B cell (primary cell): Measurements from ENCODE around the gene NDUFAF2. TPM values are rescaled to one million over a fixed set of nuclear protein-coding genes. Genes with fewer than 3 reads are reported as not detected.

Experiments
- ATAC-seq: fragments of 200-7000 bp; cut with Tn5 transposase; one replicate; pipeline ENCODE4 v1.10.0; 2021; ENCODE audit warnings: low read depth, mild to moderate bottlenecking, moderate number of reproducible peaks, moderate library complexity
- CTCF ChIA-PET: fragments of 350-600 bp; sonication (Branson Sonifier 250); formaldehyde crosslinking; loops from one replicate; lab custom pipeline; 2021; ENCODE audit warnings: antibody characterized with exemption, inconsistent platforms; lab: Charles Lee
- POLR2A ChIA-PET: fragments of 350-600 bp; sonication (Branson Sonifier 250); formaldehyde crosslinking; loops from one replicate; lab custom pipeline; 2021; ENCODE audit warnings: antibody characterized with exemption; lab: Charles Lee
- DNase-seq: peaks from one replicate; pipeline ENCODE4 v3.0.0; 2013
- H2AFZ ChIP-seq: 2 replicates; pipeline ENCODE4 v1.6.1; 2012; ENCODE audit warnings: mild to moderate bottlenecking, low read depth, low read length; ENCODE audit not compliant: insufficient read depth, poor library complexity, severe bottlenecking
- H3K27ac ChIP-seq, 2 donors: 1 replicate in 1 of 2; 2 replicates in 1 of 2; pipeline ENCODE4 v1.5.1; 2012 to 2013; ENCODE audit warnings: low read length in 2 of 2, mild to moderate bottlenecking in 2 of 2, moderate library complexity in 1 of 2
- H3K27me3 ChIP-seq, 4 experiments: fragments of 200-600 bp in 1 of 4; sonication (generic) in 1 of 4; replicated peaks in 1 of 4; 1 replicate in 2 of 4; 2 replicates in 2 of 4; pipeline versions ENCODE4 v1.6.1 to v1.7.0; 2013 to 2016; ENCODE audit warnings: low read length in 3 of 4, mild to moderate bottlenecking in 2 of 4, mixed read lengths in 1 of 4, moderate library complexity in 1 of 4; ENCODE audit not compliant: insufficient read depth in 4 of 4, control insufficient read depth in 3 of 4; ENCODE audit errors: control extremely low read depth in 1 of 4
- H3K36me3 ChIP-seq, 2 experiments: replicated peaks in 1 of 2; 1 replicate in 1 of 2; 2 replicates in 1 of 2; pipeline versions ENCODE4 v1.6.1 to v1.7.1; 2013; ENCODE audit warnings: low read length in 1 of 2; ENCODE audit not compliant: insufficient read depth in 2 of 2, control insufficient read depth in 1 of 2; ENCODE audit errors: control extremely low read depth in 1 of 2, extremely low read depth in 1 of 2
- H3K4me1 ChIP-seq, 2 donors: fragments of 200-600 bp in 1 of 2; sonication (generic) in 1 of 2; 1 replicate in 1 of 2; 2 replicates in 1 of 2; pipeline versions ENCODE4 v1.5.1 to v1.6.1; 2013 to 2017; ENCODE audit warnings: low read length in 2 of 2; ENCODE audit not compliant: control insufficient read depth in 2 of 2, insufficient read depth in 2 of 2
- H3K4me2 ChIP-seq: replicated peaks from 2 replicates; pipeline ENCODE3; 2012; ENCODE audit warnings: mild to moderate bottlenecking, low read depth, low read length; ENCODE audit not compliant: poor library complexity, severe bottlenecking
- H3K4me3 ChIP-seq, 5 experiments: fragments of 200-600 bp in 1 of 5; sonication (generic) in 1 of 5; 1 replicate in 3 of 5; 2 replicates in 2 of 5; pipeline versions ENCODE4 v1.5.1 to v1.7.0; 2011 to 2016; ENCODE audit warnings: low read length in 4 of 5, mild to moderate bottlenecking in 4 of 5, low read depth in 2 of 5, control low read depth in 1 of 5, moderate library complexity in 1 of 5; ENCODE audit not compliant: insufficient read depth in 1 of 5; ENCODE audit errors: control extremely low read depth in 1 of 5, extremely low read depth in 1 of 5
- H3K79me2 ChIP-seq: fragments of 200-600 bp; sonication (generic); one replicate; pipeline ENCODE4 v1.6.0; 2016; ENCODE audit warnings: low read length; ENCODE audit not compliant: control insufficient read depth, insufficient read depth
- H3K9ac ChIP-seq: fragments of 200-600 bp; sonication (generic); 2 replicates; pipeline ENCODE4 v1.6.1; 2017; ENCODE audit warnings: mild to moderate bottlenecking, low read length, moderate library complexity
- H3K9me3 ChIP-seq, 3 donors: one replicate each; pipeline versions ENCODE4 v1.6.1 to v1.7.1; 2013; ENCODE audit warnings: low read length in 2 of 3; ENCODE audit not compliant: control insufficient read depth in 2 of 3, insufficient read depth in 1 of 3; ENCODE audit errors: control extremely low read depth in 1 of 3
- H4K20me1 ChIP-seq: 2 replicates; pipeline ENCODE4 v1.6.0; 2012; ENCODE audit warnings: mild to moderate bottlenecking, low read length; ENCODE audit not compliant: insufficient read depth, control insufficient read depth, poor library complexity, severe bottlenecking
- H3K27ac Mint-ChIP-seq: one replicate; pipeline ENCODE4 v1.8.0; 2021; ENCODE audit warnings: mixed read lengths
- H3K27me3 Mint-ChIP-seq: one replicate; pipeline ENCODE4 v1.8.0; 2021; ENCODE audit warnings: mixed read lengths
- H3K4me1 Mint-ChIP-seq: one replicate; pipeline ENCODE4 v1.8.0; 2021; ENCODE audit warnings: mixed read lengths
- H3K4me3 Mint-ChIP-seq: one replicate; pipeline ENCODE4 v1.8.0; 2021; ENCODE audit warnings: mixed read lengths
- H3K9me3 Mint-ChIP-seq: one replicate; pipeline ENCODE4 v1.8.0; 2022; ENCODE audit warnings: mixed read lengths; ENCODE audit not compliant: insufficient read depth
- EZH2 ChIP-seq: IDR thresholded peaks from 2 replicates; pipeline ENCODE4 v1.6.1; 2012; ENCODE audit warnings: borderline replicate concordance, low read depth, mild to moderate bottlenecking, moderate library complexity, low read length; ENCODE audit not compliant: insufficient read depth, poor library complexity, severe bottlenecking
- WGBS: methylation state at CpG from one replicate; pipeline ENCODE4 v1.1.5; 2013; ENCODE audit warnings: missing lambda C conversion rate; ENCODE audit not compliant: insufficient coverage; 5-methylcytosine and 5-hydroxymethylcytosine counted together
- intact Hi-C: fragments of 100-400 bp; cut with micrococcal nuclease; formaldehyde crosslinking; loops from one replicate; pipeline ENCODE4 v1.10.0; 2022
- polyA plus RNA-seq: library from polyadenylated mRNA; depleted of rRNA; stranded (reverse); fragments of >200 nt; gene quantifications from 2 replicates; pipeline ENCODE4 v1.2.3, GENCODE V29; 2012
- total RNA-seq, 2 donors: library from RNA; stranded (reverse); fragments of 120-200 nt in 1 of 2; gene quantifications; 1 replicate in 1 of 2; 2 replicates in 1 of 2; pipeline versions ENCODE4 v1.2.3 to v1.2.4, GENCODE V29; 2013 to 2022
- TF ChIP-seq, protein P1 (sequence below): fragments of 200-600 bp; IDR thresholded peaks from one replicate; pipeline ENCODE4 v1.8.0; 2022; ENCODE audit warnings: antibody characterized with exemption, mild to moderate bottlenecking

NDUFAF2 gene
- total and polyA plus RNA-seq, 2 donors (not counting 1 experiment from before 2014, with no cell fraction given): 6.3 to 9.7 TPM

GRCh38 chr5:60959156-60959555 lies 14.2 kb downstream of the NDUFAF2 start:
- Mint-ChIP-seq H3K27me3 (no peaks in the 10 kb centered on the region), H3K4me3 (no peak overlapping the region), H3K9me3 (peaks cover 2% of the 10 kb centered on the region), H3K4me1 (peaks cover 5% of the 10 kb centered on the region), H3K27ac (no peak overlapping the region)
- intact Hi-C loops: loop anchor here (2.0 kb wide), 1 partner anchor 14 kb away; the partner anchor contains the start of genes ERCC8 and NDUFAF2
- Histone ChIP-seq H3K36me3 (no peaks in the 10 kb centered on the region), H3K4me1 (no peaks in the 10 kb centered on the region), H3K79me2 (peaks cover 41% of the 10 kb centered on the region), H3K4me3 (no peak overlapping the region), H3K9me3 (no peaks in the 10 kb centered on the region), H3K4me2 (no peak overlapping the region), H2AFZ (no peak overlapping the region), H4K20me1 (no peaks in the 10 kb centered on the region), H3K27me3 (no peaks in the 10 kb centered on the region), H3K9ac (no peak overlapping the region), H3K27ac (no peak overlapping the region)
- POLR2A ChIA-PET: no interaction called here
- ATAC-seq (no peak), DNase-seq (peak; percentile 20)
- CTCF ChIA-PET: interaction anchor here (0.6 to 7.0 kb wide), 5 partner anchors 282 to 783 kb away, joined by 3 to 65 read pairs (median 4); no protein-coding TSS in a partner anchor
- no peak for TF ChIP-seq EZH2
- TF ChIP-seq, protein P1, sequence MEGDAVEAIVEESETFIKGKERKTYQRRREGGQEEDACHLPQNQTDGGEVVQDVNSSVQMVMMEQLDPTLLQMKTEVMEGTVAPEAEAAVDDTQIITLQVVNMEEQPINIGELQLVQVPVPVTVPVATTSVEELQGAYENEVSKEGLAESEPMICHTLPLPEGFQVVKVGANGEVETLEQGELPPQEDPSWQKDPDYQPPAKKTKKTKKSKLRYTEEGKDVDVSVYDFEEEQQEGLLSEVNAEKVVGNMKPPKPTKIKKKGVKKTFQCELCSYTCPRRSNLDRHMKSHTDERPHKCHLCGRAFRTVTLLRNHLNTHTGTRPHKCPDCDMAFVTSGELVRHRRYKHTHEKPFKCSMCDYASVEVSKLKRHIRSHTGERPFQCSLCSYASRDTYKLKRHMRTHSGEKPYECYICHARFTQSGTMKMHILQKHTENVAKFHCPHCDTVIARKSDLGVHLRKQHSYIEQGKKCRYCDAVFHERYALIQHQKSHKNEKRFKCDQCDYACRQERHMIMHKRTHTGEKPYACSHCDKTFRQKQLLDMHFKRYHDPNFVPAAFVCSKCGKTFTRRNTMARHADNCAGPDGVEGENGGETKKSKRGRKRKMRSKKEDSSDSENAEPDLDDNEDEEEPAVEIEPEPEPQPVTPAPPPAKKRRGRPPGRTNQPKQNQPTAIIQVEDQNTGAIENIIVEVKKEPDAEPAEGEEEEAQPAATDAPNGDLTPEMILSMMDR: peak; percentile 50

- CTCF ChIA-PET: interaction anchor here (0.6 to 7.0 kb wide), 4 partner anchors 16 to 698 kb away, joined by 3 to 65 read pairs (median 4); partner anchors contain the start of genes ERCC8 and NDUFAF2
- POLR2A ChIA-PET: no interaction called here
- Histone ChIP-seq H3K36me3 (no peaks in the 10 kb centered on the region), H3K27me3 (no peaks in the 10 kb centered on the region), H3K4me2 (no peak overlapping the region), H3K27ac (no peak overlapping the region), H4K20me1 (peaks cover 7% of the 10 kb centered on the region), H3K4me1 (no peaks in the 10 kb centered on the region), H3K79me2 (peaks cover 36% of the 10 kb centered on the region), H2AFZ (no peak overlapping the region), H3K9me3 (no peaks in the 10 kb centered on the region), H3K9ac (no peak overlapping the region), H3K4me3 (no peak overlapping the region)
- WGBS: no CpG with 5 or more reads among the region's 2 CpGs
- Mint-ChIP-seq H3K4me3 (no peak overlapping the region), H3K9me3 (no peaks in the 10 kb centered on the region), H3K4me1 (peaks cover 5% of the 10 kb centered on the region), H3K27ac (no peak overlapping the region), H3K27me3 (no peaks in the 10 kb centered on the region)
- intact Hi-C loops: no loop called here
- TF ChIP-seq, protein P1: peak; percentile 69
- no peak for TF ChIP-seq EZH2
- no peak for ATAC-seq
- no peak for DNase-seq
Measured at GRCh38 chr5:60960591-60960990, 15.6 kb downstream of the NDUFAF2 start.
